GM19238 (cell line): ENCODE data around the gene FMNL2.
"Not testable (repeated sequence)": the region's sequence is repeated elsewhere in the genome, so short reads cannot be mapped to it uniquely, and the experiment has no call there.

Experiments
- DNase-seq: peaks from one replicate; pipeline ENCODE4 v3.0.0; 2011; ENCODE audit warnings: low spot score; ENCODE audit not compliant: insufficient read length

The FMNL2 gene

DNA sequence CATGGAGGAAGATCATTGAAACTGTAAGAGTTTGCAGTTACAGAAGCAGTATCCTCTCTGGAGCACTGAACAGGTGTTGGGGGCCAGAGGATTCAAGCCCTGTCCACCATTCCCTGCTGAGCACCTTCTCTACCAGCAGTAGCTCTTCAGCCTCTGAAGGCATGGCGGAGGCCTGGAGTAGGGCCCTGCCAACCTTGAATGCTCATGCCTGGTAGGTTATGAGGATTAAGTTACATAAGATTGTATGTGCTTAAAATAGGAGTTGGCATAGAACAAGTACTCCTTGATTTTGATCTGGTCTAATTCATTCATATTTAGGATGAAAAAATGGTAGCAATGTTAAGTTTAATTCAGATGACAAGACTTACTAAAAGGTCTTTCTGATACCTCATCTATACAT lies 40.2 kb downstream of the FMNL2 start:
- DNase-seq, result no peak

DNA sequence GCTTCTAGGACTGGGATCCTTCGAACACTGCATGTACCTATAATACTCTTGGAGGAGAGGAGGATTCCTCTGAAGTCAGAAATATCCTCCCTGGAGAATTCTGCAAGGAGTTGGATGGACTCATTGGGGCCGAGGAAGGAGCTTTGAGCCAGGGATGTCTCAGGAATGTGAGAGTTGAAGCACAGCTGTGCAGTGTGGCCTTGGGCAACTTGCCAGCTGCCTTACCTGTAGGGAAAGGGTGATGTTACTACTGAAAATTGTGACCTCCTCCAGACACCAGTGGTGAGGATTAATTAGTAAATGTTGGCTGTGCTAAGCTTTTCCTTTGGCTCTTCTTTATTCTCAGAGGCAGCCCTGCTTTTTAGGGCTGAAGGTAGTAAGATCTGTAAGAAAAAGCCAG lies 41.4 kb downstream of the FMNL2 start:
- no peak for DNase-seq

DNA sequence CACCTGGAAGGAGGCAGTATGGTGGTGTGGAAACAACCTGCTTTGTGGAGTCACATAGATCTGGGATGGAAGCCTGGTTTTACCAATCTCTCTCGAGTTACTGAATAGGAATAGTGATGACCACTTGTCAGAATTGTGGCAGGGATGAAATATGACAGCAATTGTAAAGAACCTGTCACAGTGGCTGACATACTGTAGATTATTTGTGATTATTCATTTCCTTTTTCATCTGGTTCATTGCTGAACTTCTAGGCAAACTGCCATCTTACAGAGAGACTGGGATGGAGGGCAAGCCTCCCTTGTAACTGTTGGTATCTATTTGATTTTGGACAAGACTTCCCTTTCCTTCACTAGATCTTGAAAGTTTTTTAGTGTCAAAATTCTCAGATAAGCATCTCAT lies 42.0 kb downstream of the FMNL2 start:
- no peak for DNase-seq

DNA sequence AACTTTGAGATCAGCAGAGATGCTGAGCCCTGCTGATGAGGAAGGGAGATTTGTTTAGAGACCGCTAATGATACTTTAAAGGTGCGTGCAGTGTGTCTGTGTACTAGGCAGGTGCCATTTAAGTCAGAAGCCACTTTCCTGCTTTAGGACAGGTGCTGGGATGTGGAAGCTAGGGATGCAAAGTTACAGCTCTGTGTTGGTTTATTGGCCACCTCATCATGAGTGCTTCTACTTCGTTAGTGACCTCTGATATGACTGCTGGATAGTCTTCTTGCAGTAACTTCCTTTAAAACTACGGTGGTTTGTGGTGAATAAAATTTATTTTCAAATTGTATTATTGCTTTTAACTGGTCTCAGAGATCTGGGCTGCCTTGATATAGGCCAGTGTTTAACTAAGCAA lies 44.1 kb downstream of the FMNL2 start:
- no peak for DNase-seq

DNA sequence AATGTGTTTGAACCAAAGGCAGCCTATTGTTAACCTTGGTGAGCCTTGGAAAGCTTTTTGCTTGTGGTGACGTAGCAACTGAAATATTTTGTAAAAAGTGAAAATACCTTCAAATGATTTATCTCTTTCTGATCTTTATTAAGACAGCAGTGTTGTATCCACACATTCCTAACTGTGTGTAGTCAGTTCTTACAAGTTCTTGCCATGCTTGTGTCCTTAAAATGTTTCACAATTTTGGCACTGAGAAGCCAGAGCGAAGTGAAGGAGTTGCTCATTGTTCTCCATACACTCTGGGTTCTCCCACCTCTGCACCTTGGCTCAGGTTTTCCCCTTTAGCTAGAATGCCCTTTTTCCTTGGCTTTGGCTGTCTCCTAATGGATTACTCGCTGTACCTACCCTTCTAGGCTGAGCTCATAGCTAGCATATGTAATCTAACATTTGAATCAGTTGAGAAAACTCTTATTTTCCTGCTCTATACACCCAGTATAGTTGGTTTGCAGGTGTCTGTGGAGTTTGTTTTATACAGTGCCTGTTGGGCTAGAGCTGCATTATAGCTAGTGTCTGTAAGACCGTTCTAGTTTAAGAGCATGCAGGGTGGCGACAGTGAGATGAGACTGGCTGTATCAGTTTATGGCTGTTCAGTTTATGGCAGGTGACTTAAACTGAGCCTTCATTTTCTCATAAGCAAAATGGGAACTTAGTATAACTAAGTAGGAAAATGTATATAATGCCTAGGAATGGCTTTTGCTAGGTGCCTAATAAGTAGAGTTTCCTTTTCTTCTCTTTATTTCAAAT lies 45.5 kb downstream of the FMNL2 start:
- no peak for DNase-seq

DNA sequence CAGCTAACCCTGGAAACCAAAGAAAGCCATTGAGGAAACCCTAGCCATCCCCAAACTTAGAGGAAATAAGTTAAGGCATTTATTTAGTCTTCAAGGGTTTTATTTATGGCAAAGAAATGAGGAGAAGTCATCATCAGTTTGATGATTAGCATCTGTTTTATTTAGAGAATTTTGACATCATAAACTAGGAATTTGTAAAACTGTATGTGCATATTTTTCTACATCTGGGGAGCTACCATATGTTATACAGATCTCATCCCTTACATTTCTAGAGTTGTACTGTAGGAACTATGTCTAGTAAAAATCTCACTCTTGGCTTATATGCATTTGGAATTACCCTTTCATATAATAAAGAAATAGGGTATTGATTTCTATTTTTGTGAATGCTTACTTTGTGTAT lies 48.7 kb downstream of the FMNL2 start:
- DNase-seq, result no peak

DNA sequence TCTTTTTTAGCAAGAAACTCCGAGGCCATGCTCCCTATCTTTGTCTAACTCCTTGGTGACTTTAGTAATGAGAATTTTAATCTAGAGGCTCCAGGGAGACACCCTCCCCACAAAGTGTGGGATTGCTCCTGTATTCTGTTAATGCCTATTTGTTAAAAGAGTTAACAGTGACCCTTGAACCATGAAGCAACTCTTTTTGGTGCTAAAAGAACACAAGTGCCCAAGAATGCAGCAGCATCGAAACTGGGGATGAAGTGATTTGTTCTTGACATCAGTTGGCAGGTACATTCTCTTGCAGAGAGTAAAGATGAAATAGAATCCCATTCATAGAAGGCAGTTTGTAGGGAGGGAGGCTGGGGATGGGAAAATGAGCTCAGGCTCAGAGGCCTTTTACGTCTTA lies 50.0 kb downstream of the FMNL2 start:
- no peak for DNase-seq

DNA sequence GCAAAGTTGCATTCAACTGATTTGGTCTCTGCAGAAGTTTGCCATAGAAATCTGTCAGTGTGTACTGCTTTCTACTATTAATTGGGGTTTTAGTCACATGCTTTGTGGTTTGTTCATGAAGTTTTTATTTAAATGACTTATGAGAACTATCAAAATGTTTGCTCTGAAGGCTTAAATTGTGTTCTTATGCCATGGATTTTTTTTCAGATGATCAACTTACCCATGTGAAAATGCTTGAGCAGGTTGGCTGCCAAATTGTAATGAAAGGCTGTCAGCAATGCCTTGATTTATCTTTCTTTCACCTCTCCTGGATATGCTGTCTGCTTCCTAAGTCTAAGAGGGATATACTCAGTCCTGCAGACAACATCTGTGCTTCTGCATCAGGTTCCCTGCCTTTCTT lies 50.7 kb downstream of the FMNL2 start:
- no peak for DNase-seq

DNA sequence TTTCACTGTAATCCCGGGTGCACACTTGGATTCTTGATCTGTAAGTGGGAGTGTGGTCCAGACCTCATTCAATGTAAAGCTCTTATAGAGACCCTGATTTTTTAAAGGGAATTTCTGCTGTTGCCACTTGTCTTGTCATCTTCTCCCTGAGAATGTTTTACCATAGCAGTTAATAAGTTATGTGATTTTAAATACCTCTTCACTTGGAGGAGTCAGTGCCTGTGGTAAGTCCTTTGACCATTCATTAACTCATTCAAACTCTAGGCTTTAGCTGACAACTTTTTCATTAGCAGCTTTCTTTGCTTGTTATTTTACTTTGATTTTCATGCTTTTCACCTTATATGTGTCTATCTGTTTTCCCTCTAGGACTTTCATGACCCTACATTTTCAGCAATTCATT lies 51.3 kb downstream of the FMNL2 start:
- no peak for DNase-seq

DNA sequence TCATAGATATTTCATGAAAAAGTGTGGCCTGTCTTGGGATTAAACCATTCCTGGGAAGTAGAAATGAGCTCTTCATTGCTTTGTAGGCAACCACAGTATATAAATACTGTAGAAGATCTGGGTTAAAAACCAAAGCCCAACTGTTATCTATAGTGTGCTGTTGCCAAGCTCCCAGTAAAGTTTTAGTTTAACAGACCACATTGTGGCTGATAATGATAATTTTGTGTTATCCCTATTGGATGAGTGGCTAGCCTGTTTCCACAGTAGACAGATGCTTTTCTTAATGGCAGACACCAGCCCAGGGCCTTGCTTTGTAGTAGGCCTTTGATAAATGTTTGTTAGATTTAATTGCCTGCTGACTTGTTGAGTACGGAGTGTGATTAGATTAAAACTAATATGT lies 52.1 kb downstream of the FMNL2 start:
- no peak for DNase-seq

DNA sequence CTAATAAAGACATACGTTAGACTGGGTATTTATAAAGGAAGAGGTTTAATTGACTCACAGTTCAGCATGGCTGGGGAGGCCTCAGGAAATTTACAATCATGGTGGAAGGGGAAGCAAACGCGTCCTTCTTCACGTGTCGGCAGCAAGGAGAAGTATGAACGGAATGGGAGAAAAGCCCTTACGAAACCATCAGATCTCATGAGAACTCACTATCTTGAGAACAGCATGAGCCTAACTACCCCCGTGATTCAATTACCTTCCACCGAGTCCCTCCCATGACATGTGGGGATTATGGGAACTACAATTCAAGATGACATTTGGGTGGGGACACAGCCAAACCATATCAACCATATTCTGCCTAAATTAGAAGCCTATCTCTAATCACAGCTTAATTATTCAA lies 53.3 kb downstream of the FMNL2 start:
- not testable (repeated sequence) for DNase-seq

DNA sequence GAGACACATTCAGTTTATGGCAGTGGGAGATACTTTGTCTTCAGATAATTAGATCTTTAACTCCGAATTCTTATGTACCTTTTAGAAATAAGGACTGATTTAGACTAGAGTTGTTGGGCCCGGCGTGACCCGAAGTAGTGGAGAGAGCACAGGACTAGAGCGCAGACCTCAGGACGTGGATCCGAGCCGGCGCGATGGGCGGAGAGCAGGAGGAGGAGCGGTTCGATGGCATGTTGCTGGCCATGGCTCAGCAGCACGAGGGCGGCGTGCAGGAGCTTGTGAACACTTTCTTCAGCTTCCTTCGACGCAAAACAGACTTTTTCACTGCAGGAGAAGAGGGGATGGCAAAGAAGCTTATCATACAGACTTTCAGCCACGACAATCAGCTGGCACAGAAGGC lies 54.5 kb downstream of the FMNL2 start:
- no peak for DNase-seq

DNA sequence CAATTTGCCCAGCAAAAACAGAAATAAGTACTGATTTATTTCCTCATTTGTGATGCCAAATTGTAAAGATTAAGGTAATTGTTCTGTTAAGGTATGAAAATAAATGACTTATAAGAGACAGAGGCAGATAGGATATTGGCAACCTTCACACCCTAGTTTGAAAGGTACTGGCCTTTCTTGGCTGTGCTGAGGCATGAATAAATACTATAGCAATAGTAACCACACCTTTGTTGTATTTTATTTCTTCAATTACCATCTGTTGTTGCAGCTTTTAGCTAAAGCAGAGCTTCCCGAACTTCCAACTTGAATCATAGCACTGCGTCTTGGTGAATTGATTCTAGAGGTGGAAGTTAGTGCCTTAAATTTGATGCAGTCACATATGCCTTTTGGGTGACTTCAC lies 55.9 kb downstream of the FMNL2 start:
- no peak for DNase-seq

DNA sequence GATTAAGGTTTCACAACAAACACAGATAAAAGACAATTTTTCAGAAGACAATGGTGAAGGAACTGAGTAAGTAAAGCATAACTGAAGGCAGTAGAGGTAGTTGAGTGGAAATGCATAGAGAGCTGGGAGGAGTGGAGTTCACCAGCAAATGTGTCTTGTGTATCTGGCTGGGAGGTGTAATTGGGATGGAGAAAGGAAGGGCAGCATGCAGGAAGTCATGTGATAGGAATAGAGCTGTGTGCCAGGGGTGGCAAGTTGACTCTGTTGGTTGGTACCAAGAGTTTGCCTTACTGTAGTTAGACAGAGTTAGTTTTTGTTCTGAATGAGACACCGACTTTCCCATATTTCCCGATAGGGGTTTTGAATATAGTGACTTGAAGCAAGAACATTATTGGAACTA lies 56.3 kb downstream of the FMNL2 start:
- DNase-seq, result no peak

DNA sequence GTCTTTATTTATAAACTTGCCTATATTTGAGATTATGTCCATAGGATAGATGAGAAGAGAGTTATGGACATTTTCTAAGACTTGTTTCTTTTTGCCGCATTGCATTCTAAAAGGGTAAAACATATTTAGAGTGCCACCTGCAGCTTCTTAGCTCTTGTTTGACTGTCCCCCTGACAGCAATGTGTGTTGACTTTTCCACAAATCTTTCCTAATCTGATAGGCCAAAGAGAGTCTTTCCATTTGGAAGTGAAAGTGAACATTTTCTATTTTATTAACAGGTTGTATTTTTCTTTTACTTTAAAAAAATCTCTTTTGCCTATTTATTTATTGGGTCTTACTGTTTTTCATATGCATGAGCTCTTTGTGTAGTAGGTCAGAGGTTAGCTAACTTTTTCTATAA lies 58.4 kb downstream of the FMNL2 start:
- DNase-seq, result no peak

DNA sequence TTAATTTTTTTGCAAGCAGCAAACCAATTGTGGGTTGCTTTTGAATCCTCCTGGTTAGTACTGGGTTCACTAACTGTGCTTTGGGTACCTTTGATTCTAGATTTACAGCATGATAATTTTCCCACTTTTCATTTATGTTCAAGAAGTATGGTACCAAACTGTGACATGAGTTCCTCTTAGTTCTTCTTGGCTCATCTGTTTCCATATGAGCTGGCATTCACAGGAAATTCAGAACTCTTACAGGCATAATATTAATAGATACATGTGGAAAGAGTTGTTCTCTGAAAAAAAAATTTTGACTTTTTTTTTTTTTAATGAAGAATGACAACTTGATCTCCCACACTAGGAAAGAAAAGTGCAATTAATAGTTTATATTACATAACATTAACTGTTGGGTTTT lies 59.4 kb downstream of the FMNL2 start:
- no peak for DNase-seq

DNA sequence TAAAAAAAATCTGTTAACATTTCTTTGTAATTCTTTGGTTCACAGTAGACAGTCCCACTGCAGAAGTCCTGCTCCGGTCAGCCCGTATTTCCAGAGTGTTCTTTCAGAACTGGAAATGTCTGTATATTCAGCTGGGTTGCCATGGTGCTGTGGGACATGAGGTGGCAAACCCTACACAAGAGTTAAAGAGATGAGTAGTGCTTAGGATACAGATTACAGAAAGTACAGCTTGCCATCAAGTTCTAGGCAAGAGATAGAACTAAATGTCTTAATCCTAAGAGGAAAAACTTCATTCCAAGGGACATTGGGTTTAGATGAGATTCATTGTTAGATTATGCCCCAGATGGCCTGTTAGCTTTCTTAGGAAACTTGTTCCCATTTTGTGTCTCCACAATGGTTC lies 60.1 kb downstream of the FMNL2 start:
- DNase-seq, result no peak

DNA sequence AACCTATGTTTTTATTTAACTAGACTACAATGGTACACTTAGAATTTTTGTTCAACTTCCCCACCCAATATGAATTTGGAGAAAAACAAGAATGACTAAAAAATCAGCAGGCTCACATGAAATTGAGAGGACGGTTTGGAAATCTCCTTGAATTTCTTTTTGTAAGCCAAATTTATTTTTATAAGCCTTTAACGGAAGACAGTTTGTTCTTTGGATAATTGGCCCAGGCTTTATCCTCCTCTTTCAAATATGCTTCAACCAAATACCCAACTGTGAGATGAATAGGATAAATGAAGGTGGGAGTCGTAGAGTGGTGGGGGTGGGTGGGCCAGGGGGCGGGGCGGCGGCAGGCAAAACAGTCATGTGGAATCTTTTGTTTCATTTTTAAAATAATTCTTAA lies 60.6 kb downstream of the FMNL2 start:
- no peak for DNase-seq

DNA sequence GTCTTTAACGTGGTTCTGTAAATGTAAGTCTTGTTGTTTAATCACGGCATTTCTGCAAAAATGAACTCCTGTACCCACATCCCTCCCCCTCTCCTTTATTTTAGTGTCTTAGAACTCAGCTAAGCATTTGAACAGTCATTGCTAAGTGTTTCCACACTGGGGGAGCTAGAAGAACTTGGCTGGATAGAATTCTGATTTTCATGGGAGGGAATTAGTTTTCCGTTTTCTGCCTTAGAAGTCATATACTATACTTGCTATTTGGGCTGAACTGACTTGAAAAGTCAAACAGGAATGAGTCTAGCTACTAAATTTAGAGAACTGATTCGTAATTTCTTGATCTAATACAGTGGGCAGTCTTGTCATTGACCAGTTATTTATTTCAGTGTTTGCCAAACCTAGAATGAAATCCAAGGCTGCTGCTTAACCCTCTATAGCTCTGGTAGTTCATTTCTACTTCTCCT lies 61.1 kb downstream of the FMNL2 start:
- no peak for DNase-seq

DNA sequence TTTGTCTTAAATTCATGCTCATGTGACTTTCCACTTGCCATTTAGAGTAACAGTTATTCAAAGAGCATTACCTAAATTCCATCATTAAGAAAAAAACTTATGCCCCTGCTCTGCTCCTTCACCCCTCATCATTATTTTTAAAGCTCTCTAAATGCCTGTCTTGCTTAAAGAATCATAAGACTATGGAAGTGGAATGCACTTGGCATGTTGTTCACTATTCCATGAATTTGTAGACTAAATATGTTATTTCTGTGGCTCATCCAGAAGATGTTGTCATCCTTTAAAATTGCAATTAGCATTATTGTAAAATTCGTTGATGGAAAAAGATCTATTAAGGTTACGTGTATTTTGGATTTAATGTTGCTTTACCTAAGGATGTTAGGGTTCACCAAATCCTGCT lies 61.8 kb downstream of the FMNL2 start:
- DNase-seq, result no peak

DNA sequence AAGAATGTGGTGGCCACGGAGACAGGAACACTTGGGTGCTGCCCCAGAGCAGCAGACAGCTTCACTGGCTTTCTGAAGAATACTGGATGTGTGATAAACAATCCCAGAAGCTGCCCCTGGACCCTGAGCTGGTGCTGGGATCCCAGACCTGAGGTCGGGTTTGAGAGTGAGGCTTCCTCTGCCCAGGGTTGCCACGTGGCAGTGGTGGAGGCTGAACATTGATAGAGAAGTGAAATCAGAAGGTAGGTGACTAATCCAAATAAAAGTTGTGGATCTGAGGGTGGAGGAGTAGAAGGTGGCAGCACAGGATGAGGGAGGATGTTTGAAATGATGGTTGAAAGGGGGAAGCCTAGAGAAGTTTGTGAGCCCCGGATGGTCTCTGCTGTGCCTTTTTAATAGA lies 64.0 kb downstream of the FMNL2 start:
- DNase-seq, result no peak

DNA sequence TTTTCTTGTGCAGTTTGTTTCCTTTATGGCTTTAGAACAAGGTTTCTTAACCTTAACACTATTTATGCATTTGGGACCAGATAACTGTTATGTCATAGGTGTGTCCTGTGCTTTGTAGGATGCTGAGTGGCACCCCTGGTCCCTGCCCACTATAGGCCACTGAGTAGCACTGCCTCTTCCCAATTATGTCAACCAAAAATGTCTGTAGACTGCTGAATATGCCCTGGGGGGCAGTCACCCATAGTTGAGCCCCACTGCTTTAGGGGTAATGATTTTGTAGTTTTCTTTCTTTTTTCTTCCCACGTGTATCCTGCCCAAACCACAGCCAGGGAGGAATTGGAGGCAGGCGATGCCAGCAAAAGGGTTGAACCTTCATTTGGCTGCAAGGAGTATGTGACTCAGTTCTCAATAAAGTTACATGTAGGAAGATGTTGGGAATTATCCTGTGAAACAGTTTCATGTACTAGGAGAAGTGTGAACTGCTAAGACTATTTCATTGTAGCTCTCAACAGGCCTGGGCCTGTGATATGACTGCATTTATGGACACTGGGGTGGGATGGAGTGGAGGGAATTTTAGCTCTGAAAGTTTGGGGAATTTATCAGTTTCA lies 65.7 kb downstream of the FMNL2 start:
- DNase-seq, result no peak
